ENCODE data around the gene MBD6. TPM values are rescaled to one million over a fixed set of nuclear protein-coding genes. Genes with fewer than 3 reads are reported as not detected.

Gene MBD6
- total RNA-seq, 4 donors from 2014 or later: 14.9 to 138 (median 17.1) TPM

DNA sequence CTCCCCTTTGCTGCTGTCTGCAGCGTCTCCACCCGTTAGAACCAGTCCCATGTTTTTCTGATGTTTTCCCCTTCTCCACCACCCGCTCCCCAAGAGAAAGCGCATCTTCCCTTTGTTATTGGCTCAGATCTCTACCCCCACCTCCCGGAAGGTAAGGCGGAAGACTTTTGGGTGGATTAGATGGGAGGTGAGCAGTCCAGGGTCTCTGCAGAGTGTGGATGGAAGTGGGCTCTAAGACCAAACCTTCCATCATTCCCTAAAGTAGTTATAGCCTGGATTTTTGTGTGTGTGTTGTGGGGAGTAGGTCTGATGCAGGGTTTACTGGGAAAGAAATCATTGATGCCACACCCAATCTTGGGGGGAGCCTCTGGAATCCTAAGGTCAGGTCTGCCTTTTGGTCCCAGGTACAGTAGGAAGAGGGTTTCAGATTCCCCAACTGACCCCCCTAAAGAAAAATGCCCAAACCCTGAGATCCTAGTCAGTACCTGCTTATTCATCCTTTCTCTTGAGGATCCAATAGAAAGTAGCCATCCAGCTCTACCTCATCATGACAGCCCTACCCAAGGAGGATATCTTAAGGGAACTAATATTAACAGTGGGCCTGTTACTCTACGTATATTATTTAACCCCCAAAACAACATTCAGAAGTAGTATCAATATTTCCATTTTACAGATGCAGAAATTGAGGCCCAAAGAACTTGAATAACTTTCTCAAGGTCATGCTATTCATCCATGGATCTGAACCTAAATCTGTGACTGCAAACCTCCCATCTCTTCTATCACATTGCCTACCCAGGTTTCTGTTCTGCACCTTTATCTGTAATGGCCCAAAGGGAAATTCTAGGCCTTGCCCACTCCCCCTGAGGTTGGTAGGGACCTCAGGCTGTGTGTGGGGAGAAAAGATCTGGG is 28.3 kb downstream of the MBD6 start:
- Histone ChIP-seq H3K36me3 (no peaks in the 10 kb centered on the region), H3K4me1 (peaks cover 0 to 3% of the 10 kb centered on the region in 2 donors), H3K27ac (peak overlapping the region in 1 of 2 donors; percentile 52), H3K9me3 (no peaks in the 10 kb centered on the region), H3K27me3 (no peaks in the 10 kb centered on the region), H3K4me3 (peak overlapping the region in 1 of 2 donors; percentile 38)
- TF ChIP-seq POLR2A (IDR thresholded peaks at IDR 0.05): no peak
- TF ChIP-seq, protein P1, sequence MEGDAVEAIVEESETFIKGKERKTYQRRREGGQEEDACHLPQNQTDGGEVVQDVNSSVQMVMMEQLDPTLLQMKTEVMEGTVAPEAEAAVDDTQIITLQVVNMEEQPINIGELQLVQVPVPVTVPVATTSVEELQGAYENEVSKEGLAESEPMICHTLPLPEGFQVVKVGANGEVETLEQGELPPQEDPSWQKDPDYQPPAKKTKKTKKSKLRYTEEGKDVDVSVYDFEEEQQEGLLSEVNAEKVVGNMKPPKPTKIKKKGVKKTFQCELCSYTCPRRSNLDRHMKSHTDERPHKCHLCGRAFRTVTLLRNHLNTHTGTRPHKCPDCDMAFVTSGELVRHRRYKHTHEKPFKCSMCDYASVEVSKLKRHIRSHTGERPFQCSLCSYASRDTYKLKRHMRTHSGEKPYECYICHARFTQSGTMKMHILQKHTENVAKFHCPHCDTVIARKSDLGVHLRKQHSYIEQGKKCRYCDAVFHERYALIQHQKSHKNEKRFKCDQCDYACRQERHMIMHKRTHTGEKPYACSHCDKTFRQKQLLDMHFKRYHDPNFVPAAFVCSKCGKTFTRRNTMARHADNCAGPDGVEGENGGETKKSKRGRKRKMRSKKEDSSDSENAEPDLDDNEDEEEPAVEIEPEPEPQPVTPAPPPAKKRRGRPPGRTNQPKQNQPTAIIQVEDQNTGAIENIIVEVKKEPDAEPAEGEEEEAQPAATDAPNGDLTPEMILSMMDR (IDR thresholded peaks at IDR 0.05): no peak
- intact Hi-C loops (cut with DNase I; ENCODE audit: low total_unique reads): no loop called here
- no peak for DNase-seq

DNA sequence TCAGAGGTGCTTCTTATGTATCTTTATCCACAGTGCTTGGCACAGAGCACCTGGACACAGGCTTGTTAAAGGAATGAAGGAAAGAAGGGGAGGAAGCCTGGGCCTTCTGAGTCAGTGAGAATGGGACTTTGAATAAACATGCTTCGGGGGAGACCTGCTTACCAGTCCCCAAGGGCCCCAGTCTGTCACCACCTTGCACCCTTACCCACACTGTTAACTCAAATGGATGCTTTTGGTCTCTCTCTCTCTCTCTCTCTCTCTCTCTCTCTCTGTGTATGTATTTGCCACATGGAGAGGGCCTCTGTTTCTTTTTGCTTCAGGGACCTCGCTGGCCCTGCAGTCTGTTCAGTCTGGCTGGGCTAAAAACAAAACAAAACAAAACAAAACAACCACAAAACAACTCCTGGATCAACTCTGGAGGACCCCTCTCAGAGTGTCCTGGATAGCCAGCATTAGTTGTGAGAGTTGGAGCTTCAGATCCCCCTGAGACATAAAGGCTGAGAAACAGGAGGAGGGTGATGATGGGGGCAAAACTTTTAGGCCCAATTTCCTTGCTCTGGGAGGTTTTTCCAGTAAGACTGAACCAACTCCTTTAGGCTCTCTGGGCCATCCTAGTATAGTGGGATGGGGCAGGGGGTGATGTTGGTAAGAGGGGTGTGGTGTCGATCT is 29.1 kb downstream of the MBD6 start:
- Histone ChIP-seq H3K27me3 (no peaks in the 10 kb centered on the region), H3K27ac (no peak overlapping the region), H3K4me3 (no peak overlapping the region), H3K4me1 (no peaks in the 10 kb centered on the region), H3K36me3 (no peaks in the 10 kb centered on the region), H3K9me3 (no peaks in the 10 kb centered on the region)
- no peak for DNase-seq
- intact Hi-C loops (cut with DNase I; ENCODE audit: low total_unique reads): no loop called here
- TF ChIP-seq, protein P1 (IDR thresholded peaks at IDR 0.05): no peak
- no peak for TF ChIP-seq POLR2A (IDR thresholded peaks at IDR 0.05)

DNA sequence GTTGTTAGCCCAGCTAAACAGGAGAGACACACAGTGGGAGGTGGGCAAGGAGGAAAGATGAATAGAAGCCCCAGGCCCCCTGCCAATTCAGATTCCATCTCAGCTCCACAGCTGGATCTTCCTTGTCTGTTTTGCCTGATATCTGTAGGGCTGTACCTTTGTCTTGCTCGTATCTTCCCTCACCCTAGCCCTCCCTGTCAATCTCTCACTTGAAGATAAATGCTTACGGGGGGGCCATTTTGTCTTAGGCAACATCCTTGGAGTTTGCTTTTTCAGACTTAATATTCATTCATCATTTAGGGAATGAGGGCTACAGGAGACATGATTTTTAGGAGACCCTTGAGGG is 29.7 kb downstream of the MBD6 start:
- intact Hi-C loops (cut with DNase I; ENCODE audit: low total_unique reads): no loop called here
- Histone ChIP-seq H3K27me3 (no peaks in the 10 kb centered on the region), H3K4me1 (no peaks in the 10 kb centered on the region), H3K36me3 (no peaks in the 10 kb centered on the region), H3K27ac (no peak overlapping the region), H3K9me3 (no peaks in the 10 kb centered on the region), H3K4me3 (no peak overlapping the region)
- no peak for DNase-seq
- TF ChIP-seq, protein P1 (IDR thresholded peaks at IDR 0.05): no peak
- no peak for TF ChIP-seq POLR2A (IDR thresholded peaks at IDR 0.05)

DNA sequence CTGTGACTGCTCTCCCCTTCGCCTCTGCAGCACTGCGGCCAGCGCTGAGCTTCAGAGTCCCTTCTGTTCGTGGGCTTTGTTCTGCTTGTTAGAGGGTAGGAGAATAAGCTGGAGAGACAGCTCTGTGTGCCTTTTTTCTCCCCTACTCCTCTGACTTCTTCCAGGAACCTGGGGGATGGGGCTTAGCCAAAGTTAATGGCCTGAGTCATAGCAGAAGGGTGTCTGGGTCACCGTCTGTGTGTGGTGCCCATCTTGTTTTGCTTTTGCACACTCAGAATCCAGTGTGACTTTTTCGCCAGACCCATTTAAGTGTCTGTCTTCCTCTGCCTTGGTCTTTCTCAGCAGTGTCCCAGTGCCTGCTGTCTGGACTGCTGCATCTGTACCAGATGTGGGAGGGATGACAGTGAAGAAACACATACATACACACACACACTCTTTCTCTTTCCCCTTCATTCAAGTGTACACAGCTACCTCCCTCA is 30.2 kb downstream of the MBD6 start:
- H3K9me3 ChIP-seq: no peaks in the 10 kb centered on the region
- H3K27me3 ChIP-seq: no peaks in the 10 kb centered on the region
- H3K4me1 ChIP-seq: no peaks in the 10 kb centered on the region
- H3K4me3 ChIP-seq: no peak overlapping the region
- no peak overlapping the region for H3K27ac ChIP-seq
- intact Hi-C loops (cut with DNase I; ENCODE audit: low total_unique reads): no loop called here
- no peak for TF ChIP-seq POLR2A (IDR thresholded peaks at IDR 0.05)
- TF ChIP-seq, protein P1 (IDR thresholded peaks at IDR 0.05): no peak
- DNase-seq: no peak
- H3K36me3 ChIP-seq: no peaks in the 10 kb centered on the region

Measured in uterus (tissue), 4 donors.